Medulla oblongata (tissue), 1 donor: Measurements from ENCODE around the gene CUX1.
"Not testable (repeated sequence)": the region's sequence is repeated elsewhere in the genome, so short reads cannot be mapped to it uniquely, and the experiment has no call there.

Source experiments
- DNase-seq: peaks from one replicate; pipeline ENCODE4 v3.0.0-alpha.2; 2015; ENCODE audit errors: extremely low spot score

The CUX1 gene

DNA sequence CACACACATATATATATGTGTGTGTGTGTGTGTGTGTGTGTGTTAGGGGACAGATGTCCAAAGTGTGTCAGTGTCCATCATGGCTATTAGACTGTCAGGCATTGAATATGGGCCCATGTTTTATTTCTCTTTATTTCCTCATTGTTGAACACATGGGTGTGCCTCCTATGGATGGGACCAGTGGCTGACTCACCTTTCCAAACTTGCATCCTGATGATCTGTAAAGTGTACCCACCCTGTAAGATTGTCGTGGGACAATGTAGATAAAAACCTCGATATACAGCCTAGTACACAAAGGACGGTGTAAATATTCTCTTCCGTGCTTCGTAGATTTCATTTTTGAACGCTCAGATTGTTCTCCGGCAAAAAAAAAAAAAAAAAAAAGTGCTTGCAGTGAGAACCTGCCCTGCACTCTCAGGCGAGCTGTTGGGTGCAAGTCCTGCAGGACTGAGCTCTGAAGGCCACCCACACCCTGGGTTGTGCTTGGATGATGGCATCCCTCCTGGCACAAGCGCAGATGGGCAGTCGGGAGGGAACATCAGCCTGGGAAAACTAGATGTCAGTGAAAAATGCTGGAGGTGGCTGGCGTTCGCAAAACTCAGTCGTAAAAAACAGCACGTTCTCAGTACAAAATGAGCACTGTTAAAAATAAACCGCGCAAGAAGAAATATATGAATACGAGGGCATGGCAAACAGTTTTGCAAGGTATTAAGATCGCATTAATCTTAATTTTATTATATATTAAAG is 166.9 kb downstream of the CUX1 start:
- no peak for DNase-seq

DNA sequence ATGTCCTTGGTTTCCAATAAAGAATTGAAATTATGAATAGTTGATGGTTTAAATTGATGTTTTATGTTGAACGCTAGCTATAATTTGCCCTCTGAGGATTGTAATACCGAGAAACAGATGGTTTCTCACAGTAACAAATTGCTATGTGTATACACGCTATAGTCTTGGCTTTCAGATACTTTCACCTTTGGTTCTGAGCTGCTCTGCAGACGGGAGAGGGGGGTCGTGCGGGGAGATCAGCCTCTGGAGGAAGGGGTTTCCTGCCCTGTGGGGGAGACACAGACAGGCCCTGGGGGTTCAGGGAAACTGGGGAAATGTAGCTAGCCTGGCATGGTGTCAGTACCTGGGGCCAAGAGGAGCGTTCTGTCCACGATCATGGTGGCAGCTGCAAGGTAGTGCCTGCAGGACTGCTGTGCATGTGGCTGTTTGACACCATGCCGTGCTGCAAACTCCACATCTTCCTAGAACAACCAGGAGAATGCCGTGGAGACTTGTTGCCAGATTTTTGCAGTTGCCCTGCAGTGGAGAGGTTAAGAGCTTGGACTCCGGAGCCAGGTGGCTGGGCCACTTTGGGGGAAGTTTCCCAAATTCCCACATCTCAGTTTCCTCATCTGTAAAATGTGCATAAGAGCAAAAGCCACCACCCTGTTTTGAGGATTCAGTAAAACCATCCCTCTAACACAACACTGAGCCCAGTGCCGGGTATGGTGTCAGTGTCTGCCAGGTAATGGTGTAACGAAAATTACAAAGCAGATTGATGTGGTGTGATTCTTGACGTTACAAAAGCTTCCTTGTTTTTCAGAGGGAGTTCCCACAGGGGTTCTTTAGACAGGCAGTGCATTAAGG is 167.9 kb downstream of the CUX1 start:
- DNase-seq, result no peak

- DNase-seq, result no peak
Observed at GRCh38 chr7:101985903-101986734, 168.7 kb downstream of the CUX1 start.

DNA sequence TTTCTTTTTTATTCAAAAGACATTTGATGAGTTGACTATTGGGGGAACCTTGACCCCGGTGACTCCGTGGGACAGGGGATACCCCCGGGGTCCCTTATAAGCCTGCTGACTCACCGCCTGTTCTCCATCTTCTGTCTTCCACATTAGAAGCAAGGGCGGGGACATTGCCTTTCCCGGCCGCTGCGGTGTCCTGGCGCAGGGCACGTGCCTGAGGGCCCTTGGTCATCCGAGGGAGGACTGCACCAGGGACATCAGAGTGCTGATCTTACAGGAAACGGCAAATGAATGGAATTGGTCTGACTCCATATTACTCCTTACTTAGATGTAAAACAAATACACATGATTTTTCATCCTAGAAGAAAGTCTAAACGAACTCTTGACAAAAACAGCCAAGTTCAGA is 170.1 kb downstream of the CUX1 start:
- DNase-seq, result no peak

- not testable (repeated sequence) for DNase-seq
Observed at GRCh38 chr7:101988060-101988459, 170.6 kb downstream of the CUX1 start.

DNA sequence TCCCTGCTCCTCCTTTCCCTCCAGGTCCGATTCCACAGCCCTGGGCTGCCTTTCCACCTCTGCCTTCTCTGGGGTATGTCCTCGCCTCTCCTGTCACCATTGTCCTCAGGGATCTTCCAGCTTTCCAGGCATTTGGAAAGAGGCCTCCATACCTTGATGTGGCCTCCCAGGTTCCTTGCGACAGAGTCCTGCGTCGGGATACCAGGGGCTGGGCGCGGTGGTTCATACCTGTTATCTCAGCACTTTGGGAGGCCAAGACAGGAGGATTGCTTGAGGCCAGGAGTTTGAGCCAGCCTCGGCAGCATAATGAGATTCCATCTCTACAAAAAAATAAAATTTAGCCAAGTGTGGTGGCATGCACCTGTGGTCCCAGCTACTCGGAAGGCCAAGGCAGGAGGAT is 171.1 kb downstream of the CUX1 start:
- no peak for DNase-seq

DNA sequence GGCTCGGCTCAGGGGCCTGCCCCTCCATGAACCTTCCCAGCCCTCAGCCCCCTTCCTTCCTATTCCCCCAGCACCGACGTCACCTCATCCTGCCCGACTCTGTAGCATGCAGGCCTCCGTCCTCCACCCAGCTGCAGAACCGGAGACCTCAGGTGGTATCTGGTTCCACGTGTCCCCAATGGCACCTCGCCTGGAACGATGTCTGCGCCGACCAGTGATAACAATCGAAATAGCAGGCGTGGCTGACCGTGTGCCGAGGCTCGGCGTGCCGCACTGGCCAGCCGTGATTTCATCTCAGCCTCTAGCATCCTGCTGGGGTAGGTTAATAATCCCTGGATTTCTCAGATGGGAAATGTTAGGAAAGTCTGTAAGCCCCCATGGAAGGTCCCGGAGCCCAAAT is 171.7 kb downstream of the CUX1 start:
- no peak for DNase-seq

GRCh38 chr7:101990811-101991418 is 173.5 kb downstream of the CUX1 start:
- peak; percentile 49 for DNase-seq

DNA sequence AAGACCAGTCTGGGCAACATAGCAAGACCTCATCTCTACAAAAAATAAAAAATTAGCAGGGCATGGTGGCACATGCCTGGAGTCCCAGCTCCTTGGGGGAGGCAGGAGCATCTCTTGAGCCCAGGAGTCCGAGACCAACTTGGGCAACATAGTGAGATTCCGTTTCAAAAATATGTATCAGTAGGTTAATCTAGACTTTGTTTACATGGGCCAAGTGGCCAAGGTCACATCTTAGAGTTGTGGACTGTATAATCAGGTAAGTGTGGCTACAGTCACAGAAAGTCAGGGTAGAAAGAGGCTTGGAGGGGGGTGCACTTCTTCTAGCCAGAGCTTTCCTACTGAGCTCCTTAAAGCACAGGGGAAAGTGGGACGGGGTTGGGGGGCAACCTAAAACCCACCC is 174.4 kb downstream of the CUX1 start:
- DNase-seq, result no peak

GRCh38 chr7:101993311-101993710 is 175.9 kb downstream of the CUX1 start:
- no peak for DNase-seq

DNA sequence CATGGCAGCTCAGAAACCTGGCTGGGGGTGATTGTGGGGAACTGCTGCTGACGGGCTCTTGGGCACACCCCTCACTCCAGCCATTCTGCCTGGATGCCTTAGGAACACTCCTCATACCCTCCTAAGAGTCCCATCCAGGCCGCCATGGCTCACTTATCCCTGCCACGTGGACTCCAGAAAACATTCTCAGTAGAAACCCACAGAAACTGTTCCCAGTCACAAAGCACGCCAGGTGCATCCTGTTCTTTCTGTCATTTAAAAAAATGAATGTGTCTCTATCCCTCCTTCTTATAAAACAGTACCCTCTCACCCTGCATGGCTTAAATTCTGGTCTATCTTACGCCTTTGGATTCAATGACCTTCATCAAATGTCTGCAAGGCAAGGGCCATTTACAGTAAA is 177.7 kb downstream of the CUX1 start:
- no peak for DNase-seq

DNA sequence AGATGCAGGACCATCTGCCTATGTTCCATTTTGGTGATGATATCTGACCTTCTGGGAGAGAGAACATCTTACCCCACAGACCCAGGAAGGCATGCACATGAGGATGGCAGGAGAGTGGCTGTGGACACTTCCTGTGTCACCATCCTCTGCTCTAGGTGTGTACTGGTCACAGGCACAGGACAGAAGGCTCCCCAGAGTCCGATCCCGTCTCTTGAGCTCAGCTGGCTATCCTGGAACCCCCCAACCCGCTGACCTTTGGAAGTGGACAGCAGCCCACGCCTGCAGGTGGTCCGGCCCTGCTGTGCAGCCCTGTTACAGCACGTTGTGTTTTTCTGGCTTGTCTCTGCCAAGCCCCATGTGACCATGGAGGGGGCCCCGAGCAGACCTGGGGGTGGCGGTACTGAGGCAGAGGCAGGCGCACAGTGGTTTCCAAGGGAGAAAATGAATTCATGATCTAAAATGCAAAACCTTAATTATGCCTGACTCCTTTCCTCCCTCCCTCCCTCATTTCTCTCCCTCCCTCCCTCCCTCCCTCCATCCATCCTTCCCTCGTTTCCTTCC is 178.8 kb downstream of the CUX1 start:
- DNase-seq, result no peak

DNA sequence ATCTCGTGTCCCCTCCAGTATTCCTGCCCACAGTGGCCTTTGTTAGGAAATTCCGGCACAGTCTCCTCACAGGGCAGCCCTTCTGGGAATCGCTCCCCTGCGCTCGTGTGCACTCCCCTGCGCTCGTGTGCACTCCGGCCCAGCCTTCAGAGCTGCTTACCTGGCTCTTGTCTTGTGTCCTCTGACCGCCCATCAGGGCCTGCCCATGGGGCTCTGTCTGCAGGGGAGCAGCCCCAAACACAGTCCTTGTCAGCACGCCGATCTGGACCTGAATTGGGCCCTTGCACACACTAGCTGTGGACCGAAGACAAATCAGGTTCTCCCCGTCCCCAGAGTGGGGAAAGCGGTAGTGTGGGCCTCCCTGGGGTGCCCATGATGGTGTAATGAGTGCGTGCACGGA is 179.4 kb downstream of the CUX1 start:
- no peak for DNase-seq

- no peak for DNase-seq
Observed at GRCh38 chr7:101998029-101998905, 180.8 kb downstream of the CUX1 start.

DNA sequence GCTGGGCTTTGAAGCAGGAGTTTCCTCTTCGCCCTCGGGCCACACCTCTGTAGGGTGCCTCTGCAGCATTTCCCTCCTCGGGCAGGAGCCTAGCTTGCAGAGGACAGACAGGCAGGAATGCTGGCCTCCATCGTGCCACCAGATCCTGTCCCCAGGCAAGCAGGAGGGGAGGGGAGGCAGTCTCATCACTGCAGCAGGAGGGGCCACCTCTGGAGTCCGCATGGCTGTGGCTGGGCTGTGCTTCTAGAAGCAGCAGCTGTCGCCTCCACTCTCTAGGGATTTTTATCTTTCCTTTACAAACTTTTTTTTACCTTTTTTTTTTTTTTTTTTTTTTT is 181.4 kb downstream of the CUX1 start:
- no peak for DNase-seq

DNA sequence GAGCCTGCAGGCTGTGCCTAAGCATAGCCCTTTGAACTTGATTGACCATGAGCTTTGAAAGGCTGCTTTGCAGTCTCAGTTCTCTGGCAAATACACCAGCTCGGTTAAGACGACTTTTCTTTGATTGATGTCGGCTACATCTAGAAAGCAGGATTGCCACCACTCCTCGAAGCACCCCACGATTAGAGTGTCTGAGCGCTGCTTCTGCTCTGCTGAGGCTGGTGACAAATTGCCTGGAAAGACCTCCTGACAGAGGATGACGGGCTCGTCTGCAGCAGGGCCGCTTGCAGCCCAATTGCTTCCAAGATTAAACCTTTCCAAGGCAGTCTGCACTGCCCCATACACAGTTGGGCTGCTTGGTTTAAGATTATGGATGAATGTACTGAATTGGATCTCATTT is 182.0 kb downstream of the CUX1 start:
- DNase-seq, result no peak

DNA sequence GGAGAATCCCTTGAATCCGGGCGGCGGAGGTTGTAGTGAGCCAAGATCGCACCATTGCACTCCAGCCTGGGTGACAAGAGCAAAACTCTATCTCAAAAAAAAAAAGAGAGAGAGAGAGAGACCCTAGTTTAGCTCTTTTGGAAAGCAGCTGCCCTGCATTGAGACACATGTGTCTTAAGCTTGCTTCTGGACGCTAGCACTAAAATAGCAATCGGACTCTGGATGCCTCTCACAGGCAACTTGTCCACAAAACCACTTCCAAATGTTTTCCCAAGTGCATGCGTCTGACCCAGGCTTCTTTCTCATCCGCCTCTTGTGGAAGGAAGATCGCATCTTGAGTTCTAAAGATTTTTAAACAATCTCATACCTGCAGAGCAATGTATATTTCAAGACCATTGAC is 182.7 kb downstream of the CUX1 start:
- DNase-seq, result no peak

DNA sequence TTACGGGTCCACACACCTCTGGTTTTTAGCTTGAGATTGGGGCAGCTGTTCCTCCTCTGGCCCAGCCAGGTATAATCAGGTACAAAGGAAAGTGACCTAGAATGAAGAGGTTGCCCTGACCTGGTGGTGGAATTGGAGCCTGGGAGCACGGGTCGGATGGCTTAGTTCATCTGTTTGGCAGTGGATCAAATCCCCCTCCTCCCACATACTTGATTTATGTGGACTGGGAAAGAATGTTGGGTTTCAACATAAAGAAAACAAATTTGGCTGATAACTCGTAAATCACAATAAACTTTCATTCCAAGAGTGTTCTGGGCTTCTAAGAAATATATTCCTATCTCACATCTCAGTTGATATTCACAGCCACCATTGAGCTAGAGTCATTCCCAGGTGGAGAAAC is 186.8 kb downstream of the CUX1 start:
- DNase-seq, result no peak

- DNase-seq, result no peak
Observed at GRCh38 chr7:102004848-102005247, 187.4 kb downstream of the CUX1 start.

DNA sequence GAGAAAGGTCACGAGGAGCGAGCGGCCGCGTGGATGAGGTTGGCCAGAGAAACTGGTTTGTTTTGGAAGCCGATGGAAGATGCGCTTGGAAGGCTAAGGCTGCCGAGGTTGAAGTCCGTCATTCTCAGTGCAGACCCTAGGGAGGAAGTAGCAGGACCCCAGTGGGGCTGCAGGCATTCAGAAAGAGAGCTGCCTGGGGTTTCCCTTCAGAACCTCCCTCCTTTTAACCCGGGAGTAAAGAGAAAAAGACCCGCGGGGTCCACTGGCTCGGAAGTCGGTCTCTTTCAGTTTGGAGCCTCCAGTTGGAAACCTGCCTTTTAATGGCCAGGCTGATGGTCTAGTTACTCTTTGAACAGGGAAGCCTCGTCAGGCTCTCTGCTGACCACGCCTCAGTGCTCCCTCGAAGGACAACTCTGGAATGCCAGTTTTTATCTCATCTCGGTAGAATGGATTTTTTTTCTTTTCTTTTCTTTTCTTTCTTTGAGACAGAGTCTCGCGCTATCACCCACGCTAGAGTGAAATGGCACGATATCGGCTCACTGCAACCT is 188.6 kb downstream of the CUX1 start:
- no peak for DNase-seq
